SK-N-SH (cell line): ENCODE results near the gene SCRG1.

Experiments
- CTCF ChIP-seq: fragments of 200-600 bp; sonication (generic); IDR thresholded peaks from 2 replicates; pipeline ENCODE4 v1.6.1; 2017; ENCODE audit warnings: antibody characterized with exemption, mild to moderate bottlenecking, moderate library complexity
- EP300 ChIP-seq, 2 experiments: IDR thresholded peaks; 2 replicates each; pipeline versions ENCODE4 v1.4.0 to v1.6.1; 2012; ENCODE audit warnings: borderline replicate concordance in 1 of 2, low read depth in 1 of 2, low read length in 1 of 2
- FOXM1 ChIP-seq: IDR thresholded peaks from 2 replicates; pipeline ENCODE4 v1.4.0; 2012; ENCODE audit warnings: low read depth, mild to moderate bottlenecking
- POLR2AphosphoS5 ChIP-seq: IDR thresholded peaks from 2 replicates; pipeline ENCODE4 v1.6.1; 2012; ENCODE audit warnings: low read depth, low read length
- RAD21 ChIP-seq: IDR thresholded peaks from 2 replicates; pipeline ENCODE4 v1.6.1; 2012; ENCODE audit warnings: mild to moderate bottlenecking, low read length
- REST ChIP-seq: IDR thresholded peaks from 2 replicates; pipeline ENCODE4 v1.6.1; 2012; ENCODE audit warnings: mild to moderate bottlenecking, low read depth, low read length, moderate library complexity
- RXRA ChIP-seq: IDR thresholded peaks from 2 replicates; pipeline ENCODE4 v1.4.0; 2012; ENCODE audit warnings: low read depth, mild to moderate bottlenecking, borderline replicate concordance
- TAF1 ChIP-seq: IDR thresholded peaks from 2 replicates; pipeline ENCODE4 v1.6.1; 2012; ENCODE audit warnings: low read depth, mild to moderate bottlenecking, low read length, moderate library complexity, borderline replicate concordance
- ZBTB33 ChIP-seq: IDR thresholded peaks from 2 replicates; pipeline ENCODE4 v1.4.0; 2012; ENCODE audit warnings: low read depth, borderline replicate concordance

GRCh38 chr4:173415885-173416653 is 17.2 kb upstream of the SCRG1 start:
- TF ChIP-seq EP300 (IDR thresholded peaks at IDR 0.05; ENCODE audit: borderline replicate concordance in 1 of 2, low read depth in 1 of 2, low read length in 1 of 2) (no peak), CTCF (no peak), ZBTB33 (no peak), POLR2AphosphoS5 (no peak), RXRA (no peak), REST (no peak), TAF1 (no peak), FOXM1 (no peak), RAD21 (no peak)
